Stromal cell of bone marrow (primary cell): ENCODE measurements around the gene FAM170A.

Source experiments
- DNase-seq: peaks from one replicate; pipeline ENCODE4 v3.0.0-alpha.2; 2012; ENCODE audit warnings: low read depth

The FAM170A gene

GRCh38 chr5:119629339-119629738, at the start of gene FAM170A:
FAM170A (plus strand) TSS chr5:119629558; CDS start chr5:119629769, 211 bp downstream.
- DNase-seq: no peak

- no peak for DNase-seq
Measured at GRCh38 chr5:119582987-119583386, 46.4 kb upstream of the FAM170A start.

GRCh38 chr5:119583684-119584083, 45.7 kb upstream of the FAM170A start:
- peak; percentile 52 for DNase-seq

GRCh38 chr5:119596046-119596445, 33.3 kb upstream of the FAM170A start:
- DNase-seq: no peak

GRCh38 chr5:119597728-119598298, 31.5 kb upstream of the FAM170A start:
- DNase-seq: no peak

GRCh38 chr5:119613937-119614336, 15.4 kb upstream of the FAM170A start:
- DNase-seq: no peak

GRCh38 chr5:119614838-119615237, 14.5 kb upstream of the FAM170A start:
- no peak for DNase-seq

GRCh38 chr5:119626086-119626485, 3.3 kb upstream of the FAM170A start:
- DNase-seq: no peak

GRCh38 chr5:119630752-119631440, 1.5 kb downstream of the FAM170A start:
- DNase-seq: no peak

- no peak for DNase-seq
Measured at GRCh38 chr5:119631660-119632059, 2.3 kb downstream of the FAM170A start.

GRCh38 chr5:119651486-119651885, 22.1 kb downstream of the FAM170A start:
- no peak for DNase-seq

- DNase-seq: peak; percentile 17
Measured at GRCh38 chr5:119655061-119655460, 25.7 kb downstream of the FAM170A start.

- DNase-seq: no peak
Measured at GRCh38 chr5:119656023-119656422, 26.7 kb downstream of the FAM170A start.

- DNase-seq: no peak
Measured at GRCh38 chr5:119666542-119666941, 37.2 kb downstream of the FAM170A start.

GRCh38 chr5:119678351-119679028, 49.1 kb downstream of the FAM170A start:
- no peak for DNase-seq

- DNase-seq: no peak
Measured at GRCh38 chr5:119680080-119680479, 50.7 kb downstream of the FAM170A start.

GRCh38 chr5:119681734-119682133, 52.4 kb downstream of the FAM170A start:
- no peak for DNase-seq

GRCh38 chr5:119682372-119682771, 53.0 kb downstream of the FAM170A start:
- no peak for DNase-seq
